A673 (cell line): ENCODE results near the gene TRIM65. TPM values are rescaled to one million over a fixed set of nuclear protein-coding genes. Genes with fewer than 3 reads are reported as not detected.

Experiments
- BruUV-seq: library from RNA; stranded (reverse); fragments of 400-500 nt; replicated peaks from 2 replicates; lab custom pipeline; 2021; lab: Mats Ljungman, UMichigan
- CTCF ChIA-PET: fragments of 300-600 bp; sonication (Branson Sonifier 250); formaldehyde crosslinking; loops from one replicate; lab custom pipeline; 2022; ENCODE audit warnings: antibody characterized with exemption; lab: Charles Lee
- POLR2A ChIA-PET: fragments of 300-600 bp; sonication (Branson Sonifier 250); formaldehyde crosslinking; loops from one replicate; lab custom pipeline; 2022; ENCODE audit warnings: antibody characterized with exemption; ENCODE audit not compliant: low non-redundant PET; lab: Charles Lee
- DNase-seq: peaks from one replicate; pipeline ENCODE4 v3.0.0-alpha.2; 2015; ENCODE audit warnings: low spot score
- H3K27ac ChIP-seq: fragments of 200-600 bp; sonication (generic); 2 replicates; pipeline ENCODE4 v1.5.1; 2016; ENCODE audit warnings: mixed run types, low read depth, mild to moderate bottlenecking, mixed read lengths, antibody characterized with exemption, low read length; ENCODE audit not compliant: poor library complexity, severe bottlenecking
- H3K27me3 ChIP-seq: fragments of 200-600 bp; sonication (generic); replicated peaks from 2 replicates; pipeline ENCODE4 v1.6.1; 2017; ENCODE audit warnings: mixed run types, low read depth, mild to moderate bottlenecking, mixed read lengths, antibody characterized with exemption, low read length; ENCODE audit not compliant: insufficient read depth, poor library complexity
- H3K36me3 ChIP-seq: fragments of 200-600 bp; sonication (generic); 2 replicates; pipeline ENCODE4 v1.6.1; 2016; ENCODE audit warnings: mixed run types, mild to moderate bottlenecking, mixed read lengths, antibody characterized with exemption, low read length; ENCODE audit not compliant: insufficient read depth, poor library complexity, severe bottlenecking
- H3K4me1 ChIP-seq: fragments of 200-600 bp; sonication (generic); 2 replicates; pipeline ENCODE4 v1.6.1; 2017; ENCODE audit warnings: mixed run types, mild to moderate bottlenecking, mixed read lengths, antibody characterized with exemption, low read length; ENCODE audit not compliant: insufficient read depth, poor library complexity, severe bottlenecking
- H3K4me3 ChIP-seq: fragments of 200-600 bp; sonication (generic); 2 replicates; pipeline ENCODE4 v1.5.1; 2016; ENCODE audit warnings: low read depth, mixed run types, mild to moderate bottlenecking, mixed read lengths, low read length; ENCODE audit not compliant: poor library complexity, severe bottlenecking
- H3K9me3 ChIP-seq: fragments of 200-600 bp; sonication (generic); 2 replicates; pipeline ENCODE4 v1.6.1; 2016; ENCODE audit warnings: mixed run types, low read depth, mild to moderate bottlenecking, mixed read lengths, antibody characterized with exemption, low read length; ENCODE audit not compliant: poor library complexity, severe bottlenecking
- EZH2 ChIP-seq: fragments of 200-600 bp; sonication (generic); IDR thresholded peaks from 2 replicates; pipeline ENCODE4 v1.6.1; 2017; ENCODE audit warnings: borderline replicate concordance, low read depth, mild to moderate bottlenecking, mixed read lengths, antibody characterized with exemption, low read length; ENCODE audit not compliant: poor library complexity, severe bottlenecking
- intact Hi-C: fragments of 100-400 bp; cut with micrococcal nuclease; formaldehyde crosslinking; loops from one replicate; pipeline ENCODE4 v1.10.0; 2022; ENCODE audit not compliant: unreplicated experiment
- total RNA-seq: library from RNA; stranded (reverse); gene quantifications from 2 replicates; pipeline ENCODE4 v1.2.3, GENCODE V29; 2021
- TF ChIP-seq, protein P1 (sequence below): fragments of 300-800, 200-600 bp; sonication (generic); conservative IDR thresholded peaks from 2 replicates; pipeline ENCODE4 v1.5.1; 2017; ENCODE audit warnings: low read depth, mild to moderate bottlenecking, antibody characterized with exemption, low read length, moderate library complexity, mixed read lengths

Gene TRIM65
- total RNA-seq, 1 experiment from 2014 or later = 47.9 TPM

GRCh38 chr17:75885431-75885830 lies 11.3 kb downstream of the TRIM65 start:
- H3K27ac ChIP-seq = no peak overlapping the region
- intact Hi-C loops = no loop called here
- no peaks in the 10 kb centered on the region for H3K9me3 ChIP-seq
- BruUV-seq = no TSS peak
- no peak overlapping the region for H3K4me3 ChIP-seq
- no peaks in the 10 kb centered on the region for H3K27me3 ChIP-seq
- no peak for DNase-seq
- peaks cover under 1% of the 10 kb centered on the region for H3K36me3 ChIP-seq
- no peak for TF ChIP-seq EZH2
- TF ChIP-seq, protein P1, sequence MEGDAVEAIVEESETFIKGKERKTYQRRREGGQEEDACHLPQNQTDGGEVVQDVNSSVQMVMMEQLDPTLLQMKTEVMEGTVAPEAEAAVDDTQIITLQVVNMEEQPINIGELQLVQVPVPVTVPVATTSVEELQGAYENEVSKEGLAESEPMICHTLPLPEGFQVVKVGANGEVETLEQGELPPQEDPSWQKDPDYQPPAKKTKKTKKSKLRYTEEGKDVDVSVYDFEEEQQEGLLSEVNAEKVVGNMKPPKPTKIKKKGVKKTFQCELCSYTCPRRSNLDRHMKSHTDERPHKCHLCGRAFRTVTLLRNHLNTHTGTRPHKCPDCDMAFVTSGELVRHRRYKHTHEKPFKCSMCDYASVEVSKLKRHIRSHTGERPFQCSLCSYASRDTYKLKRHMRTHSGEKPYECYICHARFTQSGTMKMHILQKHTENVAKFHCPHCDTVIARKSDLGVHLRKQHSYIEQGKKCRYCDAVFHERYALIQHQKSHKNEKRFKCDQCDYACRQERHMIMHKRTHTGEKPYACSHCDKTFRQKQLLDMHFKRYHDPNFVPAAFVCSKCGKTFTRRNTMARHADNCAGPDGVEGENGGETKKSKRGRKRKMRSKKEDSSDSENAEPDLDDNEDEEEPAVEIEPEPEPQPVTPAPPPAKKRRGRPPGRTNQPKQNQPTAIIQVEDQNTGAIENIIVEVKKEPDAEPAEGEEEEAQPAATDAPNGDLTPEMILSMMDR = no peak
- no peaks in the 10 kb centered on the region for H3K4me1 ChIP-seq
- POLR2A ChIA-PET = no interaction called here
- CTCF ChIA-PET = no interaction called here

DNA sequence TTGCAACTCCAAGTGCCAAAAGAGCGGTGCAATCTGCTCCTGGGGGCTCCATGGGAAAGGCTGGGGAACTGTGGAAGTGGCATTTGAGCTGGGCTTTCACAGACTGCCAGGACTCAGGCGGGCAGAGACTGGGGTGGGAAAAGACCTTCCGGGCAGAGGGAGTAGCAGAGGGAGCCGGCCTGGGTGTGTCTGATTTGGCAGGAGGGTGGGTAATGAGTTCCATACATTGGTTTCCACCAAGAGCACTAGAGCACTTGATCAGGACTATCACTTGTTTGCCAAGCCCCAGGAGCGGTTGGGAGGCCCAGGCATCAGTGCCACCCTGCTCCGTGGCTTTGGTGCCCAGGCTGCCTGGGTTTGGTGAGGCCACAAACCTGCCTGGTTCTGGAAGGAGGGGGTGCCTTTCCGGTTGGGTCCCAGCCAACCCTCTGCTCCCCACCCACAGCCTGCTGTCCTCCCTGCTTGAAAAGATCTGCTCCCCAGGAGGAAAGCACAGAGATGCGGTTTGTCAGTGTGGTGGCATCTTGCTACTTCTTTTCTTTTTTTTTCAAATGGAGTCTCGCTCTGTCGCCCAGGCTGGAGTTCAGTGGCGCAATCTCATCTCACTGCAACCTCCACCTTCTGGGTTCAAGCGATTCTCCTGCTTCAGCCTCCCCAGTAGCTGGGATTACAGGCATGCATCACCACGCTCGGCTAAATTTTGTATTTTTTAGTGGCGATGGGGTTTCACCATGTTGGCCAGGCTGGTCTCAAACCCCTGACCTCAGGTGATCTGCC lies 14.9 kb downstream of the TRIM65 start:
- BruUV-seq = no TSS peak
- no peak overlapping the region for H3K27ac ChIP-seq
- no peaks in the 10 kb centered on the region for H3K9me3 ChIP-seq
- H3K36me3 ChIP-seq = no peaks in the 10 kb centered on the region
- no peak for DNase-seq
- intact Hi-C loops = no loop called here
- POLR2A ChIA-PET = interaction anchor here (0.6 kb wide), 1 partner anchor 23 kb away, joined by 5 read pairs; the partner anchor contains the start of gene MRPL38
- TF ChIP-seq EZH2 = no peak
- peaks cover 13% of the 10 kb centered on the region for H3K27me3 ChIP-seq
- CTCF ChIA-PET = no interaction called here
- peaks cover 8% of the 10 kb centered on the region for H3K4me1 ChIP-seq
- H3K4me3 ChIP-seq = no peak overlapping the region

DNA sequence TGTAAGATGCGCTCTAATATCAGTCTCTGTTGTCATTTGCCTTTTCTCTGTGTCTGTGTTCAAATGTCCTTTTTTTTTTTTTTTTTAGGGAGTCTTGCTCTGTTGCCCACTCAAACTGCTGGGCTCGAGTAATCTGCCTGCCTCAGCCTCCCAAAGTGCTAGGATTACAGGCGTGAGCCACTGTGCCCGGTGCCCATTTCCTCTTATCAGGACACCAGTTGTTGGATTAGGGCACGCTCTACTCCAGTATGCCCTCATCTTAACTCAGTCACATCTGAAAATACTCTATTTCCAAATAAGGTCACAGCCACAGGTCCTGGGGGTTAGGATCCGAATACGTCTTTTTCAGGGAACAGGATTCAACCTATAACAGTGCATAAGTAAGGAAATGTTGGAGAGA lies 16.5 kb downstream of the TRIM65 start:
- H3K27me3 ChIP-seq = peaks cover 13% of the 10 kb centered on the region

More for the DNA sequence above, 16.5 kb downstream of the TRIM65 start:
- TF ChIP-seq, protein P1 = no peak
- TF ChIP-seq EZH2 = no peak
- ChIA-PET POLR2A (no interaction called here), CTCF (no interaction called here)
- DNase-seq = no peak
- BruUV-seq = no TSS peak
- peaks cover 16% of the 10 kb centered on the region for H3K4me1 ChIP-seq
- no peak overlapping the region for H3K27ac ChIP-seq
- no peaks in the 10 kb centered on the region for H3K9me3 ChIP-seq
- intact Hi-C loops = no loop called here
- no peaks in the 10 kb centered on the region for H3K36me3 ChIP-seq
- H3K4me3 ChIP-seq = no peak overlapping the region
